ENCODE data around the gene LMO4. TPM values are rescaled to one million over a fixed set of nuclear protein-coding genes. Genes with fewer than 3 reads are reported as not detected.

Gene LMO4
- total RNA-seq, 1 donor, result 61.9 TPM

GRCh38 chr1:87327376-87328271, 1.1 kb upstream of the LMO4 start:
- Histone ChIP-seq H3K9me3 (ENCODE audit: low read depth, low read length) (no peaks in the 10 kb centered on the region), H3K4me3 (ENCODE audit: insufficient read depth, low read length) (peak overlapping the region; percentile 89), H3K79me2 (ENCODE audit: insufficient read depth, low read length) (peaks cover 33% of the 10 kb centered on the region), H3K4me2 (ENCODE audit: insufficient read depth, low read length) (peak overlapping the region; percentile 88), H3K4me1 (ENCODE audit: insufficient read depth, low read length) (peaks cover 18% of the 10 kb centered on the region), H3K36me3 (ENCODE audit: insufficient read depth, low read length) (no peaks in the 10 kb centered on the region), H3K27ac (ENCODE audit: low read depth, low read length) (peak overlapping the region; percentile 82), H2AFZ (ENCODE audit: low read length) (peak overlapping the region; percentile 90), H3K27me3 (ENCODE audit: insufficient read depth, low read length) (no peaks in the 10 kb centered on the region), H4K20me1 (ENCODE audit: insufficient read depth, low read length) (peaks cover 4% of the 10 kb centered on the region)
- DNase-seq (ENCODE audit: insufficient read length, low spot score, missing footprints), result peak; percentile 82
- no peak for TF ChIP-seq CTCF (IDR thresholded peaks at IDR 0.05; ENCODE audit: extremely low read depth, low read depth, low read length)

GRCh38 chr1:87329051-87329525, 408 bp downstream of the LMO4 start:
- no peaks in the 10 kb centered on the region for H3K36me3 ChIP-seq (ENCODE audit: insufficient read depth, low read length)
- H3K4me2 ChIP-seq (ENCODE audit: insufficient read depth, low read length), result peak overlapping the region; percentile 97
- peaks cover 47% of the 10 kb centered on the region for H3K79me2 ChIP-seq (ENCODE audit: insufficient read depth, low read length)
- peak overlapping the region; percentile 62 for H3K27ac ChIP-seq (ENCODE audit: low read depth, low read length)
- peak; percentile 89 for DNase-seq (ENCODE audit: insufficient read length, low spot score, missing footprints)
- H3K27me3 ChIP-seq (ENCODE audit: insufficient read depth, low read length), result no peaks in the 10 kb centered on the region
- TF ChIP-seq CTCF (IDR thresholded peaks at IDR 0.05; ENCODE audit: extremely low read depth, low read depth, low read length), result no peak
- H2AFZ ChIP-seq (ENCODE audit: low read length), result peak overlapping the region; percentile 8
- H3K4me3 ChIP-seq (ENCODE audit: insufficient read depth, low read length), result peak overlapping the region; percentile 89
- H4K20me1 ChIP-seq (ENCODE audit: insufficient read depth, low read length), result peaks cover 4% of the 10 kb centered on the region
- peaks cover 30% of the 10 kb centered on the region for H3K4me1 ChIP-seq (ENCODE audit: insufficient read depth, low read length)
- no peaks in the 10 kb centered on the region for H3K9me3 ChIP-seq (ENCODE audit: low read depth, low read length)

- H4K20me1 ChIP-seq (ENCODE audit: insufficient read depth, low read length), result peaks cover 4% of the 10 kb centered on the region
- peak overlapping the region; percentile 97 for H3K4me2 ChIP-seq (ENCODE audit: insufficient read depth, low read length)
- H3K27me3 ChIP-seq (ENCODE audit: insufficient read depth, low read length), result no peaks in the 10 kb centered on the region
- H3K27ac ChIP-seq (ENCODE audit: low read depth, low read length), result peak overlapping the region; percentile 62
- H2AFZ ChIP-seq (ENCODE audit: low read length), result peak overlapping the region; percentile 8
- H3K4me1 ChIP-seq (ENCODE audit: insufficient read depth, low read length), result peaks cover 35% of the 10 kb centered on the region
- peak; percentile 92 for DNase-seq (ENCODE audit: insufficient read length, low spot score, missing footprints)
- no peaks in the 10 kb centered on the region for H3K36me3 ChIP-seq (ENCODE audit: insufficient read depth, low read length)
- H3K79me2 ChIP-seq (ENCODE audit: insufficient read depth, low read length), result peaks cover 52% of the 10 kb centered on the region
- no peaks in the 10 kb centered on the region for H3K9me3 ChIP-seq (ENCODE audit: low read depth, low read length)
- no peak for TF ChIP-seq CTCF (IDR thresholded peaks at IDR 0.05; ENCODE audit: extremely low read depth, low read depth, low read length)
- peak overlapping the region; percentile 89 for H3K4me3 ChIP-seq (ENCODE audit: insufficient read depth, low read length)
These were observed 911 bp downstream of the LMO4 start for GRCh38 chr1:87329526-87330056.

Measured in osteoblast (primary cell).